CD4-positive, CD25-positive, alpha-beta regulatory T cell (primary cell): ENCODE results near the gene IFT27. TPM values are rescaled to one million over a fixed set of nuclear protein-coding genes. Genes with fewer than 3 reads are reported as not detected.

Experiments used
- ATAC-seq, 2 donors: fragments of 150-1000 bp; cut with Tn5 transposase; one replicate each; pipeline ENCODE4 v1.10.0; 2021; ENCODE audit warnings: low read depth in 2 of 2, moderate number of reproducible peaks in 2 of 2, moderate library complexity in 1 of 2
- DNase-seq, 3 donors: peaks; one replicate each; pipeline versions ENCODE4 v3.0.0 to v3.0.0-alpha.2; 2012 to 2022; ENCODE audit warnings: mixed read lengths in 1 of 3
- H3K27ac ChIP-seq: one replicate; pipeline ENCODE4 v1.7.0; 2013; ENCODE audit warnings: mild to moderate bottlenecking, low read length; ENCODE audit not compliant: insufficient read depth, poor library complexity, severe bottlenecking
- H3K27me3 ChIP-seq: one replicate; pipeline ENCODE4 v1.7.0; 2013; ENCODE audit warnings: low read length; ENCODE audit not compliant: control insufficient read depth, insufficient read depth
- H3K36me3 ChIP-seq: one replicate; pipeline ENCODE4 v1.7.0; 2013; ENCODE audit warnings: mild to moderate bottlenecking, low read length, moderate library complexity; ENCODE audit not compliant: control insufficient read depth, insufficient read depth
- H3K4me1 ChIP-seq: 2 replicates; pipeline ENCODE4 v1.7.0; 2013; ENCODE audit warnings: mild to moderate bottlenecking, low read length; ENCODE audit not compliant: insufficient read depth, control insufficient read depth, poor library complexity, severe bottlenecking
- H3K4me3 ChIP-seq: one replicate; pipeline ENCODE4 v1.7.0; 2013; ENCODE audit warnings: low read depth, mild to moderate bottlenecking, low read length, moderate library complexity
- H3K9me3 ChIP-seq, 2 experiments: 1 replicate in 1 of 2; 2 replicates in 1 of 2; pipeline ENCODE4 v1.7.0; 2013; ENCODE audit warnings: low read length in 2 of 2, mild to moderate bottlenecking in 1 of 2, moderate library complexity in 1 of 2; ENCODE audit not compliant: control insufficient read depth in 2 of 2
- H3K27ac Mint-ChIP-seq, 3 donors: one replicate each; pipeline ENCODE4 v1.8.0; 2020 to 2022; ENCODE audit warnings: mild to moderate bottlenecking in 3 of 3, mixed read lengths in 3 of 3, moderate library complexity in 2 of 3
- H3K27me3 Mint-ChIP-seq: one replicate; pipeline ENCODE4 v1.8.0; 2022; ENCODE audit warnings: mild to moderate bottlenecking, mixed read lengths
- H3K36me3 Mint-ChIP-seq: one replicate; pipeline ENCODE4 v1.8.0; 2020; ENCODE audit warnings: mixed read lengths
- H3K4me1 Mint-ChIP-seq, 4 donors: one replicate each; pipeline ENCODE4 v1.8.0; 2020 to 2022; ENCODE audit warnings: mixed read lengths in 4 of 4, mild to moderate bottlenecking in 1 of 4
- H3K4me3 Mint-ChIP-seq, 4 donors: one replicate each; pipeline ENCODE4 v1.8.0; 2020 to 2022; ENCODE audit warnings: mild to moderate bottlenecking in 4 of 4, mixed read lengths in 4 of 4, moderate library complexity in 3 of 4
- H3K9me3 Mint-ChIP-seq, 7 donors: one replicate each; pipeline ENCODE4 v1.8.0; 2020 to 2022; ENCODE audit warnings: mixed read lengths in 7 of 7, mild to moderate bottlenecking in 3 of 7, moderate library complexity in 2 of 7
- polyA plus RNA-seq, 4 donors: library from polyadenylated mRNA; unstranded; fragments of 300-500 nt; fragmentation: Illumina TruSeq; gene quantifications; one replicate each; pipeline ENCODE4 v1.2.3, GENCODE V29; 2021
- total RNA-seq: library from RNA; stranded (reverse); gene quantifications from one replicate; pipeline ENCODE4 v1.2.3, GENCODE V29; 2022

The IFT27 gene
- total and polyA plus RNA-seq, 5 donors from 2014 or later: 12.0 to 20.8 (median 16.1) TPM

DNA sequence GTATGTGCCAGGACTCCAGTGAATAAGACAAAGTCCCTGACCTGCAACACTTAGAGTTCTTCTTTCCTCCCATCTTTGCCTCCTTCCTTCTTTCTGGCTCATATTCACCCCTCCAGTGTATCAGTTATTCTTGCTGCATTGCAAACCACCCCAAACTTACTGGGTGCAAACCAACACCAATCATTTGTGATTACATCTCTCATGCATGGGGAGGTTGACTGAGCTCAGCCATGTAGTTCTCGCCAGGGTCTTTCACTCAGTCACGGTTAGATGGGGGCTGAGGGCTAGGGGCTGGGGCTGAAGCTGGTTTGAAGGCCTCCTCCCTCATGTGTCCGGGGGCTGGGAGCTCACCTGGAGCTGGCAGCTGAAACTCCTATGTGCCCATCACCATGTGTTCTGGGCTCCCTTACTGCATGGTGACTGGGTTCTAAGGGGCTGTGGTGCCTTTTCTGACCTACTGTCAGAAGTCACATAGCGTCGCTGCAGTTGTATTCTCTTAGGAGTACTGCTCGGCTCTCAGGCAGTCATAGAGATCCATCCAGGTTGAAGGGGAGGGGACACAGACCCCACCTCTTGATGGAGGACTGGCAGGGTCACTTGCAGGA, 37.4 kb downstream of the IFT27 start:
- no peaks in the 10 kb centered on the region for H3K4me1 ChIP-seq
- Mint-ChIP-seq H3K4me3 (no peak overlapping the region), H3K4me1 (peaks cover 0 to under 1% (median 0%) of the 10 kb centered on the region in 4 donors), H3K36me3 (no peaks in the 10 kb centered on the region), H3K9me3 (peaks cover 0 to 2% (median 0%) of the 10 kb centered on the region in 7 donors), H3K27ac (no peak overlapping the region), H3K27me3 (peaks cover 43% of the 10 kb centered on the region)
- no peaks in the 10 kb centered on the region for H3K36me3 ChIP-seq
- no peak for ATAC-seq
- H3K27me3 ChIP-seq: peaks cover 3% of the 10 kb centered on the region
- DNase-seq: no peak
- H3K4me3 ChIP-seq: no peak overlapping the region
- no peaks in the 10 kb centered on the region for H3K9me3 ChIP-seq
- no peak overlapping the region for H3K27ac ChIP-seq

DNA sequence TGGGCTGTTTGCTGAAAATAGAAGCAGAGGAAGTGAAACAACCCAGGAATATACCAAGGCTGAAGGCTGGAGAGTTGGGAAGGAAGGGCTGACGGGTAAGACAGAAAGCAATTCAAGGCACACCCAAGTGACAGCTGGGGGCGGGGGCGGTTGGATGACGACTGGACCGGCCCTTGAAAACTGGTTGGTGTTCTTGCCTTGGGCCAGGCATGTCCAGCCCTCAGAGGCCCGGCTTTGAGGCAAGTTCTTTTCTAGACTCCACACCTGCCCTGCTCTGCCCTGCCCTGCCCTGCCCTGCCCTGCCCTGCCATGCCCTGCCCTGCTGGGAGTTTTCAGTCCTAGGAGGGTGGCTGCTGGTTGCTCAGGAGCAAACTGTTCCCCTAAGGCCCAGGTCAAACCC, 38.1 kb downstream of the IFT27 start:
- Mint-ChIP-seq H3K27ac (no peak overlapping the region), H3K9me3 (peaks cover 0 to 3% (median 0%) of the 10 kb centered on the region in 7 donors), H3K4me1 (peaks cover 0 to 4% (median 0%) of the 10 kb centered on the region in 4 donors), H3K4me3 (no peak overlapping the region), H3K36me3 (no peaks in the 10 kb centered on the region), H3K27me3 (peaks cover 47% of the 10 kb centered on the region)
- Histone ChIP-seq H3K27me3 (peaks cover 3% of the 10 kb centered on the region), H3K9me3 (no peaks in the 10 kb centered on the region), H3K27ac (no peak overlapping the region), H3K36me3 (no peaks in the 10 kb centered on the region), H3K4me1 (no peaks in the 10 kb centered on the region), H3K4me3 (no peak overlapping the region)
- DNase-seq (no peak), ATAC-seq (no peak)

DNA sequence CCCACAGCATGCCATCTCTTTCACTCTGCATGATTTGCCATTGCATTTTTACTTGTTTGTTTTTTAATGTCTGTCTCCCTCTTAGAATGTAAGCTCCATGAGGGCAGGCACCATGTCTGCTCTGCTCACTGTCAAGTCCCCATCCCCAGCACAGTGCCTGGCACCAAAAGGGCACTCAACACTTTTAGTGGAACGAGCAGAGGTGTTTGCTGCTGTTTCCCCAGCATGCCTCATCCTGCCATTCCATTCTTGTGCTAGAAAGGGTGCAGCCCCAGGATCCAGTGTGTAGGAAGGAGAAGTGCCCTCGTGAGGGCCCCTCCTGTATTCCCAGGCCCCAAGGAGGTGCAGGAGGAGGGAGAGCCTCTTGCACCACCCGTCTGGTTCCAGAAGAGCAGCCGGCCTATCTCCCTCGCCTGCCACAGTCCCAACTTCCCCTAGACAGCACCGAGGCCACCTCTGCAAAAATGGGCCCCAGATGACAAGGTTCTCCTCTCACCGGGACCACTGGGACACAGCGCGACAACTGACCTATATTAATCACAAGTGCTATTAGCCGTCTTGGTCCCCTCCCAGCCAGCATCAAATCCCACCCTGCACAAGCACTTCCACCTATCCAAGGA, 39.1 kb downstream of the IFT27 start:
- H3K4me3 Mint-ChIP-seq: peak overlapping the region in 1 of 4 donors; percentile 0
- H3K4me1 ChIP-seq: no peaks in the 10 kb centered on the region
- H3K27ac ChIP-seq: no peak overlapping the region
- no peaks in the 10 kb centered on the region for H3K36me3 ChIP-seq
- H3K27me3 Mint-ChIP-seq: peaks cover 52% of the 10 kb centered on the region
- no peak overlapping the region for H3K27ac Mint-ChIP-seq
- peaks cover 3% of the 10 kb centered on the region for H3K27me3 ChIP-seq
- peaks cover 0 to 6% (median 0%) of the 10 kb centered on the region in 7 donors for H3K9me3 Mint-ChIP-seq
- H3K4me3 ChIP-seq: no peak overlapping the region
- DNase-seq: no peak
- no peak for ATAC-seq
- H3K36me3 Mint-ChIP-seq: no peaks in the 10 kb centered on the region
- H3K9me3 ChIP-seq: peaks cover 0 to 6% of the 10 kb centered on the region in 2 experiments
- H3K4me1 Mint-ChIP-seq: peaks cover 0 to 4% (median 0%) of the 10 kb centered on the region in 4 donors

DNA sequence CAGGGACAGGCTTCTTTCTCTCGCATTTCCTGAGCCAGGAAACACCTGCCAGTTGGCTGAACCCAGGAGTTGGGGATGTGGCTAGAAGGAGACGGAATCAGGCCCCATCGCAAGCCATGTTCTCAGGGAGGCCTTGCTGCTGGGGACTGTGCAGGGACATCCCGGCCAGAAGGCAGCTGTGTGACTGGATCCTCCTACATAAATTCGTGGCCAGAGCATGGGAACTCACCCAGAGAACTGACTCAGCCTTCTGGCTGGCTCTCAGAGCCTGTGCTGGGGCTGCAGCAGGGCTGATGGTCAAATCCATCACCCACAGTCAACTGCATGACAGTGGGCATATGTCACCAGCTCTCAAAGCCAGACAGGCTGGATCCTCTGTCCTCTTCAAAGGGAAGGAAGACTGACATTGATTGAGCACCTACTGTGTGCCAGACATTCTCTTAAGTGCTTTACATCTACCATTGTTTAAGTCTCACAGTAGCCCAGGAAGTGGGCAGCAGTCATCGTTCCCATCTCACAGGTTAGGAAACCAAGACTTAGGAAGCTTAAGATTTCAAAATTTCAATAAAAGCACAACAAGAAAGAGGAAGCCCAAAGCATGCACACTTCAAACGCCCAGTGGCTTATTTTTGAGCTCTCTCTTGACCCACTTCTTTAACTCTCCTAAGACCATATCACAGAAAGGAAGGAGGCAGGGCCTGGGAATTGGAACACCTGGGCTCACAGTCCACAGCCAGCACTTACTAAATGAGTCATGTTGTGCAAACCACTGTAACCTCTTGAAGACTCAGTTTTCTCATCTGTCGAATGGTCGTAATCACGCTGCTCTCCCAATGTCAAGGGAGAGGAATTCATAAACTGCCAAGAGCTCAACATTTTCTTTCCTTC, 41.5 kb downstream of the IFT27 start:
- H3K36me3 Mint-ChIP-seq: no peaks in the 10 kb centered on the region
- Histone ChIP-seq H3K27me3 (peaks cover 3% of the 10 kb centered on the region), H3K4me1 (no peaks in the 10 kb centered on the region), H3K4me3 (no peak overlapping the region), H3K27ac (no peak overlapping the region), H3K9me3 (peaks cover 0 to 6% of the 10 kb centered on the region in 2 experiments), H3K36me3 (no peaks in the 10 kb centered on the region)
- ATAC-seq: no peak
- no peak overlapping the region for H3K27ac Mint-ChIP-seq
- H3K27me3 Mint-ChIP-seq: peaks cover 39% of the 10 kb centered on the region
- H3K4me1 Mint-ChIP-seq: peaks cover 0 to 4% (median 0%) of the 10 kb centered on the region in 4 donors
- no peak for DNase-seq
- no peak overlapping the region for H3K4me3 Mint-ChIP-seq
- peaks cover 0 to 6% (median 0%) of the 10 kb centered on the region in 7 donors for H3K9me3 Mint-ChIP-seq

DNA sequence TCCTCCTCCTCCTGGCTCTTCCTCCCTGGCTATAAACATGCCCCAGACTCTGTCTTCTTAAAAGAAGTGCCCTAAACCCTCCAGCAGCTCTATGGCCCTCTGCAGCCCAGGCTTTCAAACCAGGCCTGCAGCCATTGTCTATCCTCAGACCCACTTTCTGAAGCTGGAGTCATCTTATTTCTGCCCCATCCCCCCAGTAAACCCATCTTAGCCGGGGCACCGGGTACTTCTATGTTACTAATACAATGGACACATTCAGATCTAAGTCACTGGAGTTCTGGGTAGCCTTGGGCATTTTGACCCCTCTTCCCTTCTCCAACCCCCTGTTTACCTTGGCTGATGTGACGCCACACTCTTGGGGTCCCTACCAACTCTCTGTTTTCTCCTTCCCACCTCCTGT, 42.6 kb downstream of the IFT27 start:
- Histone ChIP-seq H3K4me3 (no peak overlapping the region), H3K36me3 (no peaks in the 10 kb centered on the region), H3K27me3 (peaks cover 2% of the 10 kb centered on the region), H3K27ac (no peak overlapping the region), H3K9me3 (peaks cover 0 to 6% of the 10 kb centered on the region in 2 experiments), H3K4me1 (no peaks in the 10 kb centered on the region)
- H3K4me3 Mint-ChIP-seq: no peak overlapping the region
- H3K4me1 Mint-ChIP-seq: peaks cover 0 to 4% (median 0%) of the 10 kb centered on the region in 4 donors
- ATAC-seq: no peak
- no peaks in the 10 kb centered on the region for H3K36me3 Mint-ChIP-seq
- H3K27me3 Mint-ChIP-seq: peaks cover 28% of the 10 kb centered on the region
- H3K9me3 Mint-ChIP-seq: peaks cover 0 to 6% (median 0%) of the 10 kb centered on the region in 7 donors
- H3K27ac Mint-ChIP-seq: no peak overlapping the region
- no peak for DNase-seq

DNA sequence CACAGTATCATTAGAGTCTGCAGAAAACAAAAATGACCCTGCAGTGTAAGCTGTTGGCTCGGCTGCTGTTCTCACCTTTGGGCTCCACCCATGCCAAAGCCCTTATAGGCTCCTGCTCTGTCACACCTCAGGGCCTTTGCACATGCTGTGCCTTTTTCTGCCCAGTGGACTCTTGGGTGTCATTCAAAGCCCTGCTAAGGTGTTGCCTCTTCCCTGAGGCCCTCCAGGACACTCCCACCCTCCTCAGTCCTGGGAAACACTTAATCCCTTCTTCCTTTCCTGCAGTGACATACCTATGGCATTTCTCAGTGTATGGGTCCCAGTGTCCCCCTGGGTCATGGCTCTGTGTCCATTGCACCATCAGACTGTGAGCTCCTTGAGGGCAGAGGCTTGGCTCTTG, 43.3 kb downstream of the IFT27 start:
- Histone ChIP-seq H3K27ac (no peak overlapping the region), H3K4me3 (no peak overlapping the region), H3K4me1 (no peaks in the 10 kb centered on the region), H3K36me3 (no peaks in the 10 kb centered on the region), H3K9me3 (peaks cover 0 to 6% of the 10 kb centered on the region in 2 experiments), H3K27me3 (no peaks in the 10 kb centered on the region)
- Mint-ChIP-seq H3K9me3 (peaks cover 0 to 6% (median 0%) of the 10 kb centered on the region in 7 donors), H3K4me3 (no peak overlapping the region), H3K27me3 (peaks cover 28% of the 10 kb centered on the region), H3K4me1 (peaks cover 0 to 4% (median 0%) of the 10 kb centered on the region in 4 donors), H3K36me3 (no peaks in the 10 kb centered on the region), H3K27ac (no peak overlapping the region)
- DNase-seq: no peak
- no peak for ATAC-seq

DNA sequence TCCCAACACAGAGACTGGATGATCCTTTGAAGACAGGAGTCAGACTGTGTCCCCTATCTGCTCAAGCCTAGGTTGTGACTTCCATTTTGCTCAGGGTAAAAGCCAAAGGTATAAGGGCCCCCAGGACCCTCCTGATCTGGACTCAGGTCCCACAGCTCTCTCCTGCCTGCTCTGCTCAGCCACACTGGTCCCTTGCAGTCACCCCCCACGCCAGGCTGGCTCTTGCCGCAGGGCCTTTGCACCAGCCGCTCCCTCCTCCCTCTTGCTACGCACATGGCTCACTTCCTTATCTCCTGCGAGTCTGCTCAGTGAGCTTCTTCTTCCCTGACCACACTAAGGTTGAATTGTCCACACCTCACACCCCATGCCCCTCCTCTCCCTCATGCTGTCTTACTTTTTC, 44.0 kb downstream of the IFT27 start:
- Histone ChIP-seq H3K4me3 (no peak overlapping the region), H3K9me3 (peaks cover 0 to 6% of the 10 kb centered on the region in 2 experiments), H3K27ac (no peak overlapping the region), H3K4me1 (no peaks in the 10 kb centered on the region), H3K36me3 (no peaks in the 10 kb centered on the region), H3K27me3 (no peaks in the 10 kb centered on the region)
- Mint-ChIP-seq H3K27ac (no peak overlapping the region), H3K4me1 (peaks cover 0 to 4% (median 0%) of the 10 kb centered on the region in 4 donors), H3K36me3 (no peaks in the 10 kb centered on the region), H3K9me3 (peaks cover 0 to 6% (median 0%) of the 10 kb centered on the region in 7 donors), H3K27me3 (peaks cover 28% of the 10 kb centered on the region), H3K4me3 (no peak overlapping the region)
- DNase-seq (no peak), ATAC-seq (no peak)
